Measurements from ENCODE around the gene PLAU. TPM values are rescaled to one million over a fixed set of nuclear protein-coding genes. Genes with fewer than 3 reads are reported as not detected.

Gene PLAU
- total and polyA plus RNA-seq, 9 of the 15 experiments (the other 6 are each of a cell fraction or from before 2014, with no cell fraction given), result 2.1 to 16.9 (median 3.3) TPM

GRCh38 chr10:73940634-73941221, 29.8 kb downstream of the PLAU start:
- ChIA-PET POLR2A (interaction anchor here (0.5 to 1.8 kb wide), 18 partner anchors 9 to 181 kb away, joined by 3 to 8 read pairs (median 4); partner anchors contain the start of gene PLAU), CTCF (ENCODE audit: low intra/inter-chr PET ratio) (interaction anchor here (0.6 to 3.2 kb wide), 8 partner anchors 28 to 696 kb away, joined by 3 to 39 read pairs (median 4); no protein-coding TSS in a partner anchor)
- Histone ChIP-seq H3K4me1 (replicated peaks in 1 of 2; ENCODE audit: control insufficient read depth in 2 of 2, insufficient read depth in 2 of 2, low read length in 2 of 2) (peaks cover 18% of the 10 kb centered on the region in 2 experiments; a peak in 4 of 5 replicates), H3K4me3 (peak overlapping the region; percentile 2; the same call in 1 of the 2 replicates), H2AFZ (ENCODE audit: low read depth, low read length) (peak overlapping the region; percentile 96), H3K4me2 (ENCODE audit: insufficient read depth, low read length) (peak overlapping the region; percentile 66), H3K36me3 (ENCODE audit: control insufficient read depth, insufficient read depth, low read length) (no peaks in the 10 kb centered on the region), H3K9ac (ENCODE audit: insufficient read depth in 1 of 2, low read depth in 2 of 2, low read length in 2 of 2) (peak overlapping the region; percentile 63 to 85), H3K27me3 (ENCODE audit: control insufficient read depth in 2 of 2, insufficient read depth in 2 of 2, low read length in 2 of 2) (no peaks in the 10 kb centered on the region), H3K9me1 (ENCODE audit: control insufficient read depth, insufficient read depth, low read length) (no peaks in the 10 kb centered on the region), H4K20me1 (replicated peaks; ENCODE audit: control insufficient read depth, insufficient read depth, low read length) (no peaks in the 10 kb centered on the region), H3K9me3 (replicated peaks; ENCODE audit: control insufficient read depth, insufficient read depth, low read depth, low read length) (0 out of 2 replicates have a peak, but pooled peaks cover 3% of the 10 kb centered on the region), H3K79me2 (ENCODE audit: control insufficient read depth, insufficient read depth, low read length) (no peaks in the 10 kb centered on the region), H3K27ac (ENCODE audit: extremely low read depth, low read depth, low read length) (peak overlapping the region; percentile 51)
- BruUV-seq (replicated peaks), result no TSS peak
- peak; percentile 93 to 97 (median 96) for DNase-seq (ENCODE audit: extremely low read depth in 1 of 4, low spot score in 3 of 4)
- intact Hi-C loops (cut with micrococcal nuclease), result loop anchor here (1.0 to 2.0 kb wide), 3 partner anchors 54 to 140 kb away; no protein-coding TSS in a partner anchor
- in situ Hi-C loops (cut with MboI), result no loop called here
- FAIRE-seq, result peak; percentile 46
- 2% methylated on average over 28 of the region's 28 CpGs for WGBS (ENCODE audit: insufficient coverage, low coverage, missing lambda C conversion rate)
- ATAC-seq, result peak; percentile 99
- TF ChIP-seq HSF4 (CRISPR knock-in tag; IDR thresholded peaks at IDR 0.05; ENCODE audit: borderline replicate concordance) (no peak), KDM5B (IDR thresholded peaks at IDR 0.05; ENCODE audit: insufficient replicate concordance, low read depth, low read length) (peak; percentile 33), POU5F1 (IDR thresholded peaks at IDR 0.05; ENCODE audit: borderline replicate concordance, low read depth, low read length, partially characterized antibody) (peak; percentile 5), L3MBTL2 (IDR thresholded peaks at IDR 0.05) (peak; percentile 93), LCOR (CRISPR knock-in tag; IDR thresholded peaks at IDR 0.05) (peak; percentile 89), FOXJ3 (CRISPR knock-in tag; IDR thresholded peaks at IDR 0.05) (no peak), PHB2 (IDR thresholded peaks at IDR 0.05; ENCODE audit: low read depth) (no peak), HDAC1 (IDR thresholded peaks at IDR 0.05) (peak in 1 of 2 experiments; percentile 66; a peak in 2 of 4 replicates), RCOR1 (IDR thresholded peaks at IDR 0.05; ENCODE audit: borderline replicate concordance in 1 of 2, low read depth in 2 of 2, low read length in 2 of 2) (peak; percentile 7 to 57; a peak in 1 of 4 replicates), DLX4 (CRISPR knock-in tag; IDR thresholded peaks at IDR 0.05) (no peak), ZFX (CRISPR knock-in tag; IDR thresholded peaks at IDR 0.05) (peak; percentile 72), E2F6 (IDR thresholded peaks at IDR 0.05; ENCODE audit: borderline replicate concordance in 1 of 2, extremely low read depth in 1 of 2, insufficient read depth in 1 of 2, insufficient read length in 1 of 2, low read depth in 1 of 2, low read length in 1 of 2, poor library complexity in 1 of 2, severe bottlenecking in 1 of 2) (peak; percentile 58 to 66), SETDB1 (IDR thresholded peaks at IDR 0.05; ENCODE audit: low read length) (no peak), ARID2 (IDR thresholded peaks at IDR 0.05) (peak; percentile 99), HDAC8 (tag; IDR thresholded peaks at IDR 0.05) (no peak), PHTF2 (CRISPR knock-in tag; IDR thresholded peaks at IDR 0.05) (no peak), NFXL1 (CRISPR knock-in tag; IDR thresholded peaks at IDR 0.05) (no peak)
- TF ChIP-seq, protein P1, sequence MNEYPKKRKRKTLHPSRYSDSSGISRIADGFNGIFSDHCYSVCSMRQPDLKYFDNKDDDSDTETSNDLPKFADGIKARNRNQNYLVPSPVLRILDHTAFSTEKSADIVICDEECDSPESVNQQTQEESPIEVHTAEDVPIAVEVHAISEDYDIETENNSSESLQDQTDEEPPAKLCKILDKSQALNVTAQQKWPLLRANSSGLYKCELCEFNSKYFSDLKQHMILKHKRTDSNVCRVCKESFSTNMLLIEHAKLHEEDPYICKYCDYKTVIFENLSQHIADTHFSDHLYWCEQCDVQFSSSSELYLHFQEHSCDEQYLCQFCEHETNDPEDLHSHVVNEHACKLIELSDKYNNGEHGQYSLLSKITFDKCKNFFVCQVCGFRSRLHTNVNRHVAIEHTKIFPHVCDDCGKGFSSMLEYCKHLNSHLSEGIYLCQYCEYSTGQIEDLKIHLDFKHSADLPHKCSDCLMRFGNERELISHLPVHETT (CRISPR knock-in tag; conservative IDR thresholded peaks at IDR 0.05 in 1 of 2, IDR thresholded peaks at IDR 0.05 in 1 of 2), result no peak

Measured in K562 (cell line).